ENCODE data around the gene SLC39A10.

DNA sequence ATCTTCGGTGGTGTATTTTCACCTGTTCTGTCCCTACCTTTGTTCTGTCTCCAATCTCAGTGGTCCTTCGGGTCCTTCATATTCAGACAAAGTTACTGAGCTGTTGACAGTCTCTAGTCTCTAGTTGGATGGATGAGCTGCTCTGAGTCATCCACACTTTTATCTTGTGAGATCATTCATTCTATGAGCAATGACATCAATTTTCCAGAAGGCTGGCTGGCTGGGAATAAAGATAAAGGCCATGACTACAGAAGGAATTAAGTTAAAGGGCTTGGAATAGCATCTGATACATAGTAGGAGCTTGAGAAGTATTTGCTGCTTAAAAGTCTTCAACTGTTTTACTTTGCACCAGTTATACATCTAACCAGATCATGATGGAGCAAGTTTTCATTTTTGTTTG, 43.1 kb upstream of the SLC39A10 start:
- TF ChIP-seq, protein P1, sequence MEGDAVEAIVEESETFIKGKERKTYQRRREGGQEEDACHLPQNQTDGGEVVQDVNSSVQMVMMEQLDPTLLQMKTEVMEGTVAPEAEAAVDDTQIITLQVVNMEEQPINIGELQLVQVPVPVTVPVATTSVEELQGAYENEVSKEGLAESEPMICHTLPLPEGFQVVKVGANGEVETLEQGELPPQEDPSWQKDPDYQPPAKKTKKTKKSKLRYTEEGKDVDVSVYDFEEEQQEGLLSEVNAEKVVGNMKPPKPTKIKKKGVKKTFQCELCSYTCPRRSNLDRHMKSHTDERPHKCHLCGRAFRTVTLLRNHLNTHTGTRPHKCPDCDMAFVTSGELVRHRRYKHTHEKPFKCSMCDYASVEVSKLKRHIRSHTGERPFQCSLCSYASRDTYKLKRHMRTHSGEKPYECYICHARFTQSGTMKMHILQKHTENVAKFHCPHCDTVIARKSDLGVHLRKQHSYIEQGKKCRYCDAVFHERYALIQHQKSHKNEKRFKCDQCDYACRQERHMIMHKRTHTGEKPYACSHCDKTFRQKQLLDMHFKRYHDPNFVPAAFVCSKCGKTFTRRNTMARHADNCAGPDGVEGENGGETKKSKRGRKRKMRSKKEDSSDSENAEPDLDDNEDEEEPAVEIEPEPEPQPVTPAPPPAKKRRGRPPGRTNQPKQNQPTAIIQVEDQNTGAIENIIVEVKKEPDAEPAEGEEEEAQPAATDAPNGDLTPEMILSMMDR (IDR thresholded peaks at IDR 0.05; ENCODE audit: low read depth, low read length) = no peak
- TF ChIP-seq EZH2phosphoT487 (IDR thresholded peaks at IDR 0.05; ENCODE audit: low read depth) = no peak

Data from OCI-LY3 (cell line).